HG02870 (cell line): ENCODE results near the gene PHYH.
"Not testable (repeated sequence)": the region's sequence is repeated elsewhere in the genome, so short reads cannot be mapped to it uniquely, and the experiment has no call there.

Experiments used
- ATAC-seq: cut with Tn5 transposase; IDR thresholded peaks from one replicate; pipeline ENCODE4 v1.9.1; 2021; ENCODE audit warnings: mild to moderate bottlenecking, moderate library complexity; ENCODE audit not compliant: unreplicated experiment

PHYH gene

DNA sequence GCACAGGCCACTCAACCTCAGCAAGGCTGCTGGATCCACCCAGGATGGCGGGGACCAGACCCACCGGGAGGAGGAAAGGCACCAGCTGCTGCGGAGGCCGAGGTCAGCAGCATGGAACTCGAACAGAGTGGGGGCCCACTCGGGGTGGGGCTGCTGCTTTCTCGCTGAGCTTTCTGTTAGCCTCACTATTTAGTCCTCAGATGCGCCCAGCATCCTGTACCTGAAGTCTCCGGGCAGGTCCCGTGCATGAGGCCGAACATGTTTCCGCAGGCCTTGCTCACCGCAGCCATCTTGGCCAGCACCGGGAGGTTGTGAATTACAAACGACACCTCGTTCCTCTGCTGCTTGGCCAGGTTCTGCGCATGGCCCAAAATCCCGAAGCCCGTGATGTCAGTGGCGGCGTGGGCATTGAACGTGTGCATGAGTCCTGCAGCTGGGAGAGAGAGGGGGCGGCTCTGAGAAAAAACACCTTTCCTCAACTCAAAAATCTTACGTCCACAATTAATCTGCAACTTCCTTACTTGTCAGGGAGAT is 22.8 kb upstream of the PHYH start:
- no peak for ATAC-seq

GRCh38 chr10:13321576-13321975 is 21.7 kb upstream of the PHYH start:
- ATAC-seq, result no peak

DNA sequence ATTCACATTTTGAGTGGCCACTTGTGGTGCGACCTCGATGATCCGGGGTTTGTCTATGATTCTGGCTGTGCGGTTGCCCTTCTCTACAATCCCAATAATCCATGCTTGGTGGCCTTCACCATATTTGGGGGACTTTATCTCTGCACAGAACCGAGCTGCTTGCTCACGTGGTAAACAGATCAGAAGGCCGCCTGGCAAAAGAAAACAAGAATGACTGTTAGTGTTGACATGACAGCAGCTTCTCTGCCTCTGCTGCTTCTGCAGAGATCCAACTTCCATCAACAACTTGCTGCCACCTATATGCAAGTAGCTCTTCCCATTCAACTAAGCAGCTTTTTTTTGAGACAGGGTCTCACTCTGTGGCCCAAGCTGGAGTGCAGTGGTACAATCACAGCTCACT is 19.3 kb upstream of the PHYH start:
- no peak for ATAC-seq

- no peak for ATAC-seq
These were observed 17.6 kb upstream of the PHYH start for GRCh38 chr10:13317474-13317873.

DNA sequence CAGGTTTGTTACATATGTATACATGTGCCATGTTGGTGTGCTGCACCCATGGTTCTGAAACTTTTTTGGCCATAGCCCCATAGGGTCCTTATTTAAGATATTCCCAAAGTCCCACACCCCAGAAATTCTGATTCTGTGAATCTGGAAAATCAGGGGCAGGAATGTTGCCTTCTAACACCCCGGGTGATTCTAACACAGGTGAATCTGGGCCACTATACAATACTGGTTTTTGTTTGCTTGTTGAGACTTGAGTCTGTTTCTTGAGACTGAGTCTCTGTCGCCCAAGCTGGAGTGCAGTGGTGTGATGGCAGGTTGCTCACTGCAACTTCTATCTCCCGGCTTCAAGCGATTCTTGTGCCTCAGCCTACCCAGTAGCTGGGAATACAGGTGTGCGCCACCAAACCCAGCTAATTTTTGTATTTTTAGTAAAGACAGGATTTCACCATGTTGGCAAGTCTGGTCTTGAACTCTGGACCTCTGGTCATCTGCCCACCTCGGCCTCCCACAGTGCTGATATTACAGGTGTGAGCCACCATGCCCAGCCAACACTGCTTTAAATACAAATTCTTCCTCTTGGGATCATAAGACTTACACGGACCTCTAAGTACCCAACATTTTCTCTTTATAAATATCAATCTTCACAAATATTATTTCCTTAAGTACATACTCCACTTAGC is 16.9 kb upstream of the PHYH start:
- no peak for ATAC-seq

GRCh38 chr10:13315361-13315760 is 15.5 kb upstream of the PHYH start:
- ATAC-seq, result no peak

DNA sequence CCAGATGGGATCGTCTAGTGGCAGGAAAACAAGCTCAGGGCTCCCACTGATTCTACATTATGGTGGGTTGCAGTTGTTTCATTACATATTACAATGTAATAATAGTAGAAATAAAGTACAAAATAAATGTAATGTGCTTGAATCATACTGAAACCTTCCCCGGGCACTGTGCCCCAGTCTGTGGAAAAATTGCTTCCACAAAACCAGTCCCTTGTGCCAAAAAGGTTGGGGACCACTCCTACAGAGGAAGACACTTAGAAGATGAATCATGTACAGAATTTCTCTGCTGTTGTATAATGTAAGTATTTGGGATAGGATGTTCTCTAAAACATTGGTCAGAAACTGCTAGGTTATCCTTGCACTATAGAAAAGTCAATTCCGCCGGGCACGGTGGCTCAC is 11.3 kb upstream of the PHYH start:
- no peak for ATAC-seq

DNA sequence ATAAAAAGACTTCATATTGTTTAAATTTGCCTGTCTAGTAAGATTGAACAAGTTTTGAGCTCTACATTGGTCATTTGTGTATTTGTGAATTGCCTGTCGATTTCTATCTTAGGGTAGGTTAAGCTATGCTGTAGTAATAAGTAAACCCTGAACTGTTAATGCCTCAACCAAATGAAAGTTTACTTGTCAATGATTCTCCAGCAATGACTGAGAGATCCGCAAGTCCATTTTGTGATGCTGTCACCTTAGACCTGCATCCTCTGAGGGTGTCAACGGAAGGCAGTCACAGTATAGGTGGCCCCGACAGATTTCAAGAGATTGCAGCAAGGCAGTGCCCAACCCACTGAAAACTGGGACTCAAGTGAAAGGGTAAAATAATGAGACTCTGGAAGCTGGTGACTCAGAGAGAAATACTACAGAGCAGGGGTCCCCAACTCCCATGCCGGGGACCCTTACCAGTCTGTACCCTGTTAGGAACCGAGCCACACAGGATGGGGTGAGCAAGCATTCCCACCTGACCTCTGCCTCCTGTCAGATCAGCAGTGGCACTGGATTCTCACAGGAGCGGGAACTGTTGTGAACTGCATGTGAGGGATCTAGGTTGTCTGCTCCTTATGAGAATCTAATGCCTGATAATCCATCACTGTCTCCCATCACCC is 10.8 kb upstream of the PHYH start:
- ATAC-seq, result no peak

DNA sequence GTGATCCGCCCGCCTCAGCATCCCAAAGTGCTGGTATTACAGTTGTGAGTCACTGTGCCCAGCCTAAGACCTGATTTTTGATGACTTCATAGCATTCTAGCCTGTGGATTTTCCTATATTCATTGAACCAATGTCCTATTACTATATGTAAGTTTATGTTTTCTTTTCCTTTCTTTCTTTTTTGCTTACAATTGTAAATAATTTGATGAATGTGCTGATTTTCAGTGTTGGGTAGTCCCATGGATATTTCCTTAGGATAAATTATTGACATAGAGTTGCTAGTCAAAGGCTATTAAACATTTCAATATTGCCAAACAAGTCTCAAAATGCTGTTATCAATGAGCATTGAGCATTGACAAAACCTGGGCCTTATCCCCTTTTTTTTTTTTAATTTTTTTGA is 9.9 kb upstream of the PHYH start:
- no peak for ATAC-seq

DNA sequence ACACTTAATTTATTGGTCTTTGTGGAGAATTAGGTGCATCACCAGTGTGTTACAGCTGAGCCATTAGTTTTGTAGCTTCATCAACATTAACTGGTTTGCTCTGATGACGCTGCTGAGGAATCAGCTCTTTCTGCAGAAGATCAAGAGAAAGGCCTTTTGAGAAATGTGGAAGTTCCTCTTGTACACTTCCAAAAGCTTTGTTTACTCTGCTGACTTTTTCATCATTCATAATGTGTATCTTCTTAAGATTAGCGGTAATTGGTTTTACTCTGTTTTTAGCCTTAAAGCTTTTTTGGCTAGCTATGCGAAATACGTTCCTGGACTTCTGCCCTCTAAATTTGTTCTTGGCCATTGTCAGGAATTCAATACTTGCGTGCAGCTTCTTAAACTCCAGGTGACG is 8.2 kb upstream of the PHYH start:
- ATAC-seq, result no peak

GRCh38 chr10:13306103-13306502 is 6.2 kb upstream of the PHYH start:
- ATAC-seq, result no peak

- no peak for ATAC-seq
These were observed 3.1 kb upstream of the PHYH start for GRCh38 chr10:13302821-13303555.

DNA sequence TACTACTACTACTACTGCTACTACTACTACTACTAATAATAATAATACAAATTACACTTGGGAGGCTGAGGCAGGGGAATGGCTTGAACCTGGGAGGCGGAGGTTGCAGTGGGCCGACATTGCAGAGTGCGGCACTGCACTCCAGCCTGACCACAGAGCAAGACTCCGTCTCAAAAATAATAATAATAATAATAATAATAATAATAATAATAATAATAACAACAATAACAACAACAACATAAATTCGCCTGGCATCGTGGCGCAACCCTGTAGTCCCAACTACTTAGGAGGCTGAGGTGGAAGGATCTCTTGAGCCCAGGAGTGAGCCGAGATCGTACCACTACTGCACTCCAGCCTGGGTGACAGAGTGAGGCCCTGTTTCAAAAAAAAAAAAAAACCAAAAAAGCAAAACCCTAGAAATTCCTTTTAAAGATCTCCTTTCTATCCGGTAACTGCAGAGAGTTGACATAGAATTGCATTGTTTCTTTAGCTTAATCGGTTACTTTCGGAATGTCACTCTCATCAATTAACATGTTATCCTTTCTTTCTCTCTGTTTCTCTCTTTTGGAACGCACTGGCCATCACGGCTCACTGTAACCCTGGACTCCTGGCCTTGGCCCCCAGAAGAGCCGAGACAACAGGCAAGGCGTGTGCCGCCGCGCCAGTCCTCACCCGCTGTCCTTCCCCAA is 972 bp downstream of the PHYH start:
- ATAC-seq, result no peak

DNA sequence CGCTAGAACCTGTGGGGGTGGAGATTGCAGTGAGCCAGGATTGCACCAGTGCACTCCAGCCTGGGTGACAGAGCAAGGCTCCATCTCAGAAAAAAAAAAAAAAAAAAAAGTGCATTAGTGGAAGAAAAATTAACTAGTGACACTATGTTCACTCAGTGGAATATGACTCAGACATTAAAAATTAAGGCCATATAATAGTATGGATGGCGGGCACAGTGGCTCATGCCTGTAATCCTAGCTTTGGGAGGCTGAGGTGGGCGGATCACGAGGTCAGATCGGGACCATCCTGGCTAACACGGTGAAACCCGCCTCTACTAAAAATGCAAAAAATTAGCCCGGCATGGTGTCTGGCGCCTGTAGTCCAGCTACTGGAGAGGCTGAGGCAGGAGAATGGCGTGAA is 3.4 kb downstream of the PHYH start:
- ATAC-seq, result no peak

- no peak for ATAC-seq
These were observed 5.1 kb downstream of the PHYH start for GRCh38 chr10:13294784-13295183.

DNA sequence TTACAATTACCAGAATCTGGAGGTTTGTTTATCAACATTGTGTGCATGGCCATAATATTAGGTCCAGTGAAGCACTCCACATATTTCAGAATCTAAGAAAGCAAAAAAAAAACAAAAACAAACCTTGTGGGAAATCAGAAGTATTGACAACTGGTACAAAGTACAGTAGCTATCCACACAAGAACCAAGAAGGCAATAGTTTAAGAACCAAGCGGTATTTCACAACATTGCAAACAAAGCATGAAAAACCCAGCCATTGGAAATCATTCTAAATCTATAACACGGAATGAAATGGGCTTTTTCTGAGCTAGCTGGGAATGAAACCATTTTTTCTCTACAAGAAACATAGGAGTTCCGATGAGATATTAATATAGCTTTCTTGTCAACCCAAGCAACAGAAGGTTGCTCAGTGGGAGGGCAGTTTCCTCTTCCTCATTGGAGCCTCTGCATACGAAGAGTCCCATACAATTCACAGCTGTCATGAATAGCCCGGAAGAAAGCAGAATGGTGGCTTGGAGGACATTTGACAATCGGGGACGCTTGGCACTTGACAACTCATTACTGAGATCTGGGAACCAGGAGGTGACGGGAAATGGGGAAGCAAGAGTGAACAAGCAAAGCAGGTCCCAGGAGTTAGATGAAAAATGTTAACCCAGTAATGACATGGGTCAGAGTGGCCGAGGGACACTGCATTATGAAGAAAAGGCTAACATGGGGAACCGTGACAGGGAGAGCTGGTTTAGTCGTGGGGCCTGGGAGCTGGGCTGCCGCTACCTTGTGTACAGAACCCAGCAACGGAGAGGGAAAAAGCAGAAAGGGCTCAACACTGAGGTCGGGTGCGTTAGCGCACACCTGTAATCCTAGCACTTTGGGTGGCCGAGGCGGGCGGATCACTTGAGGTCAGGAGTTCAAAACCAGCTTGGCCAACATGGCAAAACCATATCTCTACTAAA is 7.8 kb downstream of the PHYH start:
- ATAC-seq, result no peak

DNA sequence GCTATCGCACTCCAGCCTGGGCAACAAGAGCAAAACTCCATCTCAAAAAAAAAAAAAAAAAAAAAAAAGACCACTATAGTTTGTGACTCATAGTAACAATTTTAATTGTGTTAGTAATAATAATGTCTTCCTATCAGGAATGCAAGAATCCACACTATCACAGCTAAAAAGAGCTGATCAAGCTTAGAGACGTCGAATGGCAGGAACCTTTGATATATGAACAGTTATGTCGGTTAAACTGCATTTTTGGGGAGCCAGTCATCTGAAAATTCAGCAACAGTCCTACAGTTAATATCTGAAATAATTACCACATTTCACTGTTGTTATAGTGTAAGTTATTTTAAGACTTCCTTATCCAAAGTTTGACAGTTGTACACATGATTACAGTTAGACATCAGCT is 8.8 kb downstream of the PHYH start:
- no peak for ATAC-seq

DNA sequence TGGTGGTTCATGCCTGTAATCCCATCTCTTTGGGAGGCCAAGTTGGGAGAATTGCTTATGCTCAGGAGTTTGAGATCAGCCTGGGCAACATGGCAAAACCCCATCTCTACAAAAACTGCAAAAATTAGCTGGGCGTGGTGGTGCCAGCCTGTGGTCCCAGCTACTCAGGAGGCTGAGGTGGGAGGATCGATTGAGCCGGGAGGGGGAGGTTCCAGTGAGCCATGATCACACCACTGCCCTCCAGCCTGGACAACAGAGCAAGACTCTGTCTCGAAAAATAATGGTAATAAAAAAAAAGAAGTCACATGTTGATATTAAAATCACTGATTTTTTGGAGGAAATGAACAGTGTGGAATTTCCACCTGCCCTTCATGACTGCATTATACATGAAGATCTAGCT is 15.8 kb downstream of the PHYH start:
- no peak for ATAC-seq

- not testable (repeated sequence) for ATAC-seq
These were observed 17.5 kb downstream of the PHYH start for GRCh38 chr10:13282348-13282747.

- ATAC-seq, result no peak
These were observed 23.0 kb downstream of the PHYH start for GRCh38 chr10:13276749-13277365.
